Neural cell (in vitro differentiated cells): Measurements from ENCODE around the gene TXNDC15. TPM values are rescaled to one million over a fixed set of nuclear protein-coding genes. Genes with fewer than 3 reads are reported as not detected.

Experiments
- H2AFZ ChIP-seq: fragments of 200-600, 300-800 bp; sonication (generic), shearing (Covaris generic); 2 replicates; pipeline ENCODE4 v1.6.0; 2014; ENCODE audit warnings: low read depth, mild to moderate bottlenecking, antibody characterized with exemption, low read length, moderate library complexity
- H3F3A ChIP-seq: fragments of 200-600 bp; shearing (Covaris generic); 2 replicates; pipeline ENCODE4 v1.6.1; 2016; ENCODE audit warnings: mild to moderate bottlenecking, moderate library complexity, mixed read lengths, antibody characterized with exemption, low read length; ENCODE audit not compliant: insufficient read depth, poor library complexity, severe bottlenecking
- H3K27ac ChIP-seq: fragments of 200-600, 300-800 bp; sonication (generic), shearing (Covaris generic); 2 replicates; pipeline ENCODE4 v1.5.1; 2014; ENCODE audit warnings: mild to moderate bottlenecking, low read length, moderate library complexity
- H3K27me3 ChIP-seq: fragments of 300-800, 200-600 bp; sonication (generic), shearing (Covaris generic); 2 replicates; pipeline ENCODE4 v1.6.0; 2014; ENCODE audit warnings: mild to moderate bottlenecking, low read depth, low read length, moderate library complexity; ENCODE audit not compliant: insufficient read depth
- H3K36me3 ChIP-seq: fragments of 300-800, 200-600 bp; sonication (generic), shearing (Covaris generic); 2 replicates; pipeline ENCODE4 v1.5.1; 2014; ENCODE audit warnings: mild to moderate bottlenecking, antibody characterized with exemption, low read length, moderate library complexity; ENCODE audit not compliant: insufficient read depth
- H3K4me2 ChIP-seq: fragments of 300-800, 200-600 bp; sonication (generic), shearing (Covaris generic); 2 replicates; pipeline ENCODE4 v1.6.0; 2014; ENCODE audit warnings: mild to moderate bottlenecking, low read length
- H3K4me3 ChIP-seq: fragments of 300-800, 200-600 bp; sonication (generic), shearing (Covaris generic); 2 replicates; pipeline ENCODE4 v1.5.1; 2014; ENCODE audit warnings: mild to moderate bottlenecking, low read length, moderate library complexity
- H3K79me2 ChIP-seq: fragments of 200-600 bp; shearing (Covaris generic); replicated peaks from 2 replicates; pipeline ENCODE4 v1.6.0; 2014; ENCODE audit warnings: mild to moderate bottlenecking, low read length, moderate library complexity; ENCODE audit not compliant: insufficient read depth
- H3K9ac ChIP-seq: fragments of 300-800, 200-600 bp; sonication (generic), shearing (Covaris generic); 2 replicates; pipeline ENCODE4 v1.6.1; 2016; ENCODE audit warnings: mild to moderate bottlenecking, low read length, mixed read lengths
- H3K9me2 ChIP-seq: fragments of 200-600 bp; shearing (Covaris generic); 2 replicates; pipeline ENCODE4 v1.6.1; 2016; ENCODE audit warnings: mild to moderate bottlenecking, low read length, mixed read lengths; ENCODE audit not compliant: insufficient read depth
- H3K9me3 ChIP-seq: fragments of 200-600, 300-800 bp; sonication (generic), shearing (Covaris generic); 2 replicates; pipeline ENCODE4 v1.6.1; 2016; ENCODE audit warnings: mild to moderate bottlenecking, mixed run types, low read length, moderate library complexity, mixed read lengths
- H4K20me1 ChIP-seq: fragments of 200-600 bp; shearing (Covaris generic); 2 replicates; pipeline ENCODE4 v1.6.1; 2016; ENCODE audit warnings: mild to moderate bottlenecking, mixed run types; ENCODE audit not compliant: insufficient read depth
- EZH2 ChIP-seq: fragments of 200-600, 300-800 bp; shearing (Covaris generic), sonication (generic); IDR thresholded peaks from 2 replicates; pipeline ENCODE4 v1.6.1; 2014; ENCODE audit warnings: antibody characterized with exemption, low read length, borderline replicate concordance, mild to moderate bottlenecking; ENCODE audit not compliant: insufficient read depth, poor library complexity, severe bottlenecking
- MXI1 ChIP-seq: fragments of 450-650 bp; conservative IDR thresholded peaks from 2 replicates; pipeline ENCODE4 v1.6.1; 2014; ENCODE audit warnings: antibody characterized with exemption, mild to moderate bottlenecking; ENCODE audit not compliant: poor library complexity, severe bottlenecking
- SMC3 ChIP-seq: fragments of 450-650 bp; conservative IDR thresholded peaks from 2 replicates; pipeline ENCODE4 v1.6.1; 2014; ENCODE audit warnings: antibody characterized with exemption, mild to moderate bottlenecking, moderate library complexity; ENCODE audit not compliant: poor library complexity
- TAF1 ChIP-seq: IDR thresholded peaks from 2 replicates; pipeline ENCODE4 v1.6.1; 2012; ENCODE audit warnings: low read depth
- polyA plus RNA-seq: library from polyadenylated mRNA; depleted of rRNA; stranded (reverse); fragments of >200 nt; gene quantifications from 2 replicates; pipeline ENCODE4 v1.2.3, GENCODE V29; 2014
- TF ChIP-seq, protein P1 (sequence below): fragments of 450-650 bp; IDR thresholded peaks from 2 replicates; pipeline ENCODE4 v1.5.1; 2014; ENCODE audit warnings: antibody characterized with exemption, mild to moderate bottlenecking, moderate library complexity; ENCODE audit not compliant: poor library complexity, severe bottlenecking
- TF ChIP-seq, protein P2 (sequence below): IDR thresholded peaks from 2 replicates; pipeline ENCODE4 v1.6.1; 2012; ENCODE audit warnings: borderline replicate concordance

The TXNDC15 gene
- polyA plus RNA-seq, 1 donor from 2014 or later: 127 TPM

DNA sequence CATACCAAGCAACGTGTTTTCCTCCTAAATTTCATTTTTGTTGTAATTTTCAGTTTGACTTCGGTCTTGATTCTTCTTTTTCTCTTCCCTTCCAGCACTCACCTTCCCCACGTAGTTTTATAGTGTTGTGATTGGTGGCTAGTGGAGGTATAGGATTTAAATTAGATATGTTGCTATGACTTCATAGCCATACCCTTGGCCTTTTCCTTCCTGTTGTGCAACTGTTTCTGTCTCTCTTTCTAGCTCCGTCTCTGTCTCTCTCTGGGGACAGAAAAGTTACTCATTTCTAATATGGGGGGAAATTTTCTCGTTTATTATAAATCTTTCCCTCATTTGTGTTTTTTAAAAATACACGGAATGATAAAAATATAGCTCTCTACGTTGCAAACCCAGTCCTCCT is 49.0 kb upstream of the TXNDC15 start:
- TF ChIP-seq, protein P1, sequence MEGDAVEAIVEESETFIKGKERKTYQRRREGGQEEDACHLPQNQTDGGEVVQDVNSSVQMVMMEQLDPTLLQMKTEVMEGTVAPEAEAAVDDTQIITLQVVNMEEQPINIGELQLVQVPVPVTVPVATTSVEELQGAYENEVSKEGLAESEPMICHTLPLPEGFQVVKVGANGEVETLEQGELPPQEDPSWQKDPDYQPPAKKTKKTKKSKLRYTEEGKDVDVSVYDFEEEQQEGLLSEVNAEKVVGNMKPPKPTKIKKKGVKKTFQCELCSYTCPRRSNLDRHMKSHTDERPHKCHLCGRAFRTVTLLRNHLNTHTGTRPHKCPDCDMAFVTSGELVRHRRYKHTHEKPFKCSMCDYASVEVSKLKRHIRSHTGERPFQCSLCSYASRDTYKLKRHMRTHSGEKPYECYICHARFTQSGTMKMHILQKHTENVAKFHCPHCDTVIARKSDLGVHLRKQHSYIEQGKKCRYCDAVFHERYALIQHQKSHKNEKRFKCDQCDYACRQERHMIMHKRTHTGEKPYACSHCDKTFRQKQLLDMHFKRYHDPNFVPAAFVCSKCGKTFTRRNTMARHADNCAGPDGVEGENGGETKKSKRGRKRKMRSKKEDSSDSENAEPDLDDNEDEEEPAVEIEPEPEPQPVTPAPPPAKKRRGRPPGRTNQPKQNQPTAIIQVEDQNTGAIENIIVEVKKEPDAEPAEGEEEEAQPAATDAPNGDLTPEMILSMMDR: no peak
- TF ChIP-seq SMC3: no peak
- TF ChIP-seq TAF1: no peak
- no peak overlapping the region for H3K9ac ChIP-seq
- no peak overlapping the region for H3K4me3 ChIP-seq
- no peaks in the 10 kb centered on the region for H3K79me2 ChIP-seq
- no peaks in the 10 kb centered on the region for H3K9me3 ChIP-seq
- H3K4me2 ChIP-seq: no peak overlapping the region
- H3K36me3 ChIP-seq: peaks cover 3% of the 10 kb centered on the region
- no peaks in the 10 kb centered on the region for H4K20me1 ChIP-seq
- H3F3A ChIP-seq: no peaks in the 10 kb centered on the region
- H3K27ac ChIP-seq: no peak overlapping the region
- no peaks in the 10 kb centered on the region for H3K27me3 ChIP-seq
- no peak overlapping the region for H2AFZ ChIP-seq
- H3K9me2 ChIP-seq: no peaks in the 10 kb centered on the region

- H3K4me3 ChIP-seq: no peak overlapping the region
- H3F3A ChIP-seq: no peaks in the 10 kb centered on the region
- no peak overlapping the region for H3K4me2 ChIP-seq
- no peaks in the 10 kb centered on the region for H3K79me2 ChIP-seq
- no peaks in the 10 kb centered on the region for H3K9me2 ChIP-seq
- no peaks in the 10 kb centered on the region for H3K27me3 ChIP-seq
- H4K20me1 ChIP-seq: no peaks in the 10 kb centered on the region
- no peak for TF ChIP-seq EZH2
- no peak for TF ChIP-seq MXI1
- TF ChIP-seq, protein P2, sequence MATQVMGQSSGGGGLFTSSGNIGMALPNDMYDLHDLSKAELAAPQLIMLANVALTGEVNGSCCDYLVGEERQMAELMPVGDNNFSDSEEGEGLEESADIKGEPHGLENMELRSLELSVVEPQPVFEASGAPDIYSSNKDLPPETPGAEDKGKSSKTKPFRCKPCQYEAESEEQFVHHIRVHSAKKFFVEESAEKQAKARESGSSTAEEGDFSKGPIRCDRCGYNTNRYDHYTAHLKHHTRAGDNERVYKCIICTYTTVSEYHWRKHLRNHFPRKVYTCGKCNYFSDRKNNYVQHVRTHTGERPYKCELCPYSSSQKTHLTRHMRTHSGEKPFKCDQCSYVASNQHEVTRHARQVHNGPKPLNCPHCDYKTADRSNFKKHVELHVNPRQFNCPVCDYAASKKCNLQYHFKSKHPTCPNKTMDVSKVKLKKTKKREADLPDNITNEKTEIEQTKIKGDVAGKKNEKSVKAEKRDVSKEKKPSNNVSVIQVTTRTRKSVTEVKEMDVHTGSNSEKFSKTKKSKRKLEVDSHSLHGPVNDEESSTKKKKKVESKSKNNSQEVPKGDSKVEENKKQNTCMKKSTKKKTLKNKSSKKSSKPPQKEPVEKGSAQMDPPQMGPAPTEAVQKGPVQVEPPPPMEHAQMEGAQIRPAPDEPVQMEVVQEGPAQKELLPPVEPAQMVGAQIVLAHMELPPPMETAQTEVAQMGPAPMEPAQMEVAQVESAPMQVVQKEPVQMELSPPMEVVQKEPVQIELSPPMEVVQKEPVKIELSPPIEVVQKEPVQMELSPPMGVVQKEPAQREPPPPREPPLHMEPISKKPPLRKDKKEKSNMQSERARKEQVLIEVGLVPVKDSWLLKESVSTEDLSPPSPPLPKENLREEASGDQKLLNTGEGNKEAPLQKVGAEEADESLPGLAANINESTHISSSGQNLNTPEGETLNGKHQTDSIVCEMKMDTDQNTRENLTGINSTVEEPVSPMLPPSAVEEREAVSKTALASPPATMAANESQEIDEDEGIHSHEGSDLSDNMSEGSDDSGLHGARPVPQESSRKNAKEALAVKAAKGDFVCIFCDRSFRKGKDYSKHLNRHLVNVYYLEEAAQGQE: no peak
- TF ChIP-seq SMC3: no peak
- TF ChIP-seq, protein P1: no peak
- H3K9me3 ChIP-seq: no peaks in the 10 kb centered on the region
- no peak overlapping the region for H2AFZ ChIP-seq
- no peak overlapping the region for H3K27ac ChIP-seq
- H3K36me3 ChIP-seq: no peaks in the 10 kb centered on the region
- H3K9ac ChIP-seq: no peak overlapping the region
These were observed 40.7 kb upstream of the TXNDC15 start for GRCh38 chr5:134833340-134834032.
